ENCODE measurements around the gene GNAZ. TPM values are rescaled to one million over a fixed set of nuclear protein-coding genes. Genes with fewer than 3 reads are reported as not detected.

Gene GNAZ
- total RNA-seq, 1 donor = 1.3 TPM

DNA sequence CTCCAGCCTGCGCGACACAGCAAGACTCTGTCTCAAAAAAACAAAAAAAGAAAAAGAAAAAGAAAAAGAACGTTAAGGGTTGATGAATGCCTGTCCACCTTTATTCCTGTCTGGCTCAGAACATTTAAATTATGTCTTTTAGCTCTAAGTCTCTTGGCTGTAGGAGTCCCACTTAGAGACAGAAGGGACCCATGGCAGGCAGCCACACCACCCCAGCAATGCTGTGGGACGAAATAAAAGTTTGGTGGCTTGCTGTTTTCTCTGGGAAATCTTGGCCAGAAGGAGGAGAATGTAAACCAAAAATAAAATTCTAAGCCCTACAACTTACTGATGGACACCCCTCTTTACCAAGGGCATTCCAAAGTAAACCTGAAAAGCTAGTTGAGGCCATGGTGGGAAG is 38.9 kb upstream of the GNAZ start:
- no peak for DNase-seq (ENCODE audit: low read depth)
- TF ChIP-seq, protein P1, sequence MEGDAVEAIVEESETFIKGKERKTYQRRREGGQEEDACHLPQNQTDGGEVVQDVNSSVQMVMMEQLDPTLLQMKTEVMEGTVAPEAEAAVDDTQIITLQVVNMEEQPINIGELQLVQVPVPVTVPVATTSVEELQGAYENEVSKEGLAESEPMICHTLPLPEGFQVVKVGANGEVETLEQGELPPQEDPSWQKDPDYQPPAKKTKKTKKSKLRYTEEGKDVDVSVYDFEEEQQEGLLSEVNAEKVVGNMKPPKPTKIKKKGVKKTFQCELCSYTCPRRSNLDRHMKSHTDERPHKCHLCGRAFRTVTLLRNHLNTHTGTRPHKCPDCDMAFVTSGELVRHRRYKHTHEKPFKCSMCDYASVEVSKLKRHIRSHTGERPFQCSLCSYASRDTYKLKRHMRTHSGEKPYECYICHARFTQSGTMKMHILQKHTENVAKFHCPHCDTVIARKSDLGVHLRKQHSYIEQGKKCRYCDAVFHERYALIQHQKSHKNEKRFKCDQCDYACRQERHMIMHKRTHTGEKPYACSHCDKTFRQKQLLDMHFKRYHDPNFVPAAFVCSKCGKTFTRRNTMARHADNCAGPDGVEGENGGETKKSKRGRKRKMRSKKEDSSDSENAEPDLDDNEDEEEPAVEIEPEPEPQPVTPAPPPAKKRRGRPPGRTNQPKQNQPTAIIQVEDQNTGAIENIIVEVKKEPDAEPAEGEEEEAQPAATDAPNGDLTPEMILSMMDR (IDR thresholded peaks at IDR 0.05; ENCODE audit: insufficient read depth, low read depth, low read length) = no peak
- H3K4me3 ChIP-seq (ENCODE audit: low read depth, low read length) = no peak overlapping the region

DNA sequence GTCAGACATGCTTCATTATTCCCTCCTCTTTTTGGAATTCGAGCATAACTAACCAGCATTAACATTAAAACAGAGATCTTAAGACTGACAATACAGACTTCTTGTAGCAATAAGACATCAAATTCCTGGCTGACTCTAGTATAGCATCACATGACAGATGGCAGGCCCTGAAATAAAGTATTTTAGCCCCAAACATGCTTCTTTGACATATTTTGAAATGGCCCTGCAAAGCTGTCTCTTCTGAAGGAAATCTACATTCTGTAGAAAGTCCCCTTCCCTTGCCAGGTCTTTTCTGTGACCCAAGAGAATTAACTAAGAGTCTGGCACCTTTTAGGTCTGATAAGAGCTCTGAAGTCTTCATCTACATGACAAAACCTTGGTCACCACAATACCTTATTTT is 38.5 kb upstream of the GNAZ start:
- DNase-seq (ENCODE audit: low read depth) = no peak
- TF ChIP-seq, protein P1 (IDR thresholded peaks at IDR 0.05; ENCODE audit: insufficient read depth, low read depth, low read length) = no peak
- no peak overlapping the region for H3K4me3 ChIP-seq (ENCODE audit: low read depth, low read length)

DNA sequence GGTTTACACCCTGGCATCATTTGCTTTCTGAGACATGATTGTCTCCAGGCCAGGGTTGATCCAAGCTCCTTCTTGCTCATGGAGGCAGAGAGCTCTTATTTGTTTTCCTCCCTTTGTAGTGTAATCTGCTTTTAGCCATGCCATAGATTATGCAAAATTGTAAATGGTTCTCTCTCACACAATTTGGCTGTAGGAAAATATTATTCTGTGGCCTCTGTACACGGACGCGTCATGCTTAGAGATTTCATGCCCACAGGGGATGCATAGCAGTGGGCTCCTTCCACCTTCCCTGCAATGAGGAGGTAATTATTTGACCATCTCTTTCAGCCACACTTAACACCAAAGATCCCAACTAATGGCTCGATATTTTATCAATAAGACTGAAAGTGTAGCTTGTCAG is 37.7 kb upstream of the GNAZ start:
- no peak overlapping the region for H3K4me3 ChIP-seq (ENCODE audit: low read depth, low read length)
- no peak for DNase-seq (ENCODE audit: low read depth)
- TF ChIP-seq, protein P1 (IDR thresholded peaks at IDR 0.05; ENCODE audit: insufficient read depth, low read depth, low read length) = no peak

DNA sequence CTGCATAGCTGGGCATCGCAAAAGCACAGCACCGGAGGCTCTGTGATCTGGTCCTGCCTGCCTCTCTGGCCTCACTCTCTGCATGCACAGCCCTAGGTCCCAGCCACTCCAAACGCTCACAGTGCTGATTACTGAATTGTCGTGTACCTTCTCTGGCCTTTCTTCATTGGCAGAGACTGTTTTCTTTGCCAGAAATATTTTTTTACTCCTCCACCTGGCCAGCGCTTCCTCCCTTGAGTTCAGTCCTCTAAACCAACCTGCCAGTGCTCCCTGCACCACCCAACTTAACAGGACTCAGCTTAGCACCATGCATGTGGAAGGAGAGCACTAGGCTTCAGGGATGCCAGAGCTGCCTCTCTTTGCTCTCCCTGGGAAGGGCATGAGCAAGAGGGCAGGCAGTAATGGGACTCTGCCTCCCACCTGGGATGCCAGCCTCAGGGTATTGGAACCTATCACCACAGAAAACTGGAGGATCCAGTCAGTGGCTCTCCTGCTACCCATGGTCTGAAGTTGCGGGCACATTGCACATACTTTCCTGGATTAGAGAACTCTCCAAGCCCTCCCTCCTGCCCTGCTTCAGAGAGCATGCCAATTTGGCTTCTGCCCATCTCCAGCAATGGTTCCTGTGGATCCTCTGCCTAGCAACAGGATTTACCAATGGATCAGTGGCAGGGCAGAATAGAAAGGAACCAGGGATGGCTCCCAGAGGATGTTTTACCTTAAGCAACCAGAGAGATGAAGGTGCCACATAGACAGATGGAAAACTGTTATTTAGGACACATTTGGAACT is 37.0 kb upstream of the GNAZ start:
- TF ChIP-seq, protein P1 (IDR thresholded peaks at IDR 0.05; ENCODE audit: insufficient read depth, low read depth, low read length) = no peak
- no peak overlapping the region for H3K4me3 ChIP-seq (ENCODE audit: low read depth, low read length)
- DNase-seq (ENCODE audit: low read depth) = no peak

DNA sequence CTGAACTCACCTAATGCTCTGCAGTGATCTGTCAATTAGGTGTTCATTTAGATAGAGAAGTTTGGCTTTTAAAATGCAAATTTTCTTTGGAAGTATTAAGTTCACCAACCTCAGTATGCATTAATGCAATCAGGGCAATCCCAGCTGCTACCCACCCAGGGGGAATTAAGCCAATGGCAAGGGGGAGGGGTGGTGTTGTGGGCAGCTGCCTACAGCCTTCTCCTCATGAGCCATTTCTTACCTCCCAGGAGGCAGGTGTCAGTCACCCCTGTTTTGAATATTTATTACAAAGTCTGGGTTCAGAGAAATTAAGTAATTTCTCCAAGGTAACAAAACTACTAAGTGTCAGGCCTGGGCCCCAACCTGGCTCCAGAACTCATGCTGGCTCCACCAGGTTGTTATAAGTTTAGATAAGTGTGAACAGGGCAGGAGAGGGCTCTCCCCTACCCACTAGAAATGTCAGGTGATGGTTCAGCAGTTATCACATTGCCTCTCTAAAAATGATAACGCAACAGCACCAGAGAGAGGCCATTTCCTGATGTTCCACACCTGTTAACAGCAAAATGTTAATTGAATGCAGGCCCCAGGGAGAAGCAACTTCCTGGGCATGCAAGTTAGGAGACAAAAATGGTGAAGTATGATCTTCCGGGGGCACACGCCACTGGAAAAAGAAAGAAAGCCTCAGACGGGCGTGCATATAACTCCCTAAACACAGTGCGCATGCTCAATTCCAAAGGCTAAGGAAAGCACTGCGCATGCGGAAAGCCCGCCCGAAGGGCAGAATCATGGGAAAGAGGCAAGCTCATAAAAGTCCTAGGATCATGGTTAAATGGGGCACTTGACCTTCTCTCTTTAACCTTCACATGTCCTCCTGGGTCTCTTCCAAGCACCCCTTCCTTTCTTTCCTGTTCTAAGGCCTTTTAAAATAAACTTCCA is 35.4 kb upstream of the GNAZ start:
- TF ChIP-seq, protein P1 (IDR thresholded peaks at IDR 0.05; ENCODE audit: insufficient read depth, low read depth, low read length) = no peak
- no peak for DNase-seq (ENCODE audit: low read depth)

DNA sequence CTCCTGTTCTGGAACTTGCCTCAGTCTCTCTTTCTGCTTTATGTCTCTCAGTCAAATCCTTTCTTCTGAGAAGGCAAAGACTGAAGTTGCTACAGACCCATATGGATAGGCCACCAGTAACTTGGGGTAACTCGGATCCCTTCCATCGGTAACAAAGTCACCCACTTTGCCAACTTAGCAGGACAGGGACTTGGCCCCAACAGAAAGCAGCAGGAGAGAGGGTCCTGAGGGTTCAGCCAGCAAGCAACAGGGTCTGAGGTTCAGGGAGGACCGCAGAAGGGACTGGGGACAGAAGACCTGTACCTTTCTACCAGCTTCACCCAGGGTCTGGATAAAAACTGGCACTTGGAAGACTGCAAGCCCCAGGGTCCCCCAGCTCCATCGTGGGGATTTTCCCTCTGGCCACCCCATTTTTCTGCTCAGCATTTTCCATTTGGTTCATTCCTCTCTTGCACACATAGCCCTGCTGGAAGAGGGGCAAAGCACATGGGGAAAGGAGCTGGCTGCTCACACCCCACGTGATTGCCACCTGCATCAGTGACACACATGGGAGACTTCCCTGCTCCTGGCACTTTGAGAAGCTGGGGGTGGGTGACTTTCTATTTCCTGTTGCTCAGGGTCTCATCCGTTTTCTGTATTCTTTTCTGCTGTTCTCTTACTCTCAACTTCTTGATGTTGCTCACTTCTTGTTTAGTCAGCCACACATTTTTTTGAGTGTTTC is 34.6 kb upstream of the GNAZ start:
- no peak overlapping the region for H3K4me3 ChIP-seq (ENCODE audit: low read depth, low read length)
- TF ChIP-seq, protein P1 (IDR thresholded peaks at IDR 0.05; ENCODE audit: insufficient read depth, low read depth, low read length) = no peak
- DNase-seq (ENCODE audit: low read depth) = no peak

More for the DNA sequence above, 35.4 kb upstream of the GNAZ start:
- no peak overlapping the region for H3K4me3 ChIP-seq (ENCODE audit: low read depth, low read length)

Data from fibroblast of villous mesenchyme (primary cell).